WTC11 (cell line): ENCODE results near the gene MAGOH. TPM values are rescaled to one million over a fixed set of nuclear protein-coding genes. Genes with fewer than 3 reads are reported as not detected.

ENCODE experiments used
- ESRRA ChIP-seq: sonication (generic); formaldehyde crosslinking; IDR thresholded peaks from 2 replicates; pipeline ENCODE4 v1.8.1; 2022; ENCODE audit warnings: mild to moderate bottlenecking, missing genetic modification reagents, borderline replicate concordance
- ETV6 ChIP-seq: sonication (generic); formaldehyde crosslinking; IDR thresholded peaks from 2 replicates; pipeline ENCODE4 v1.8.1; 2022; ENCODE audit warnings: mild to moderate bottlenecking, missing genetic modification reagents
- FOXJ3 ChIP-seq: sonication (generic); formaldehyde crosslinking; IDR thresholded peaks from 2 replicates; pipeline ENCODE4 v1.9.0; 2021; ENCODE audit warnings: missing genetic modification reagents, mild to moderate bottlenecking, borderline replicate concordance
- FOXK1 ChIP-seq: sonication (generic); formaldehyde crosslinking; IDR thresholded peaks from 2 replicates; pipeline ENCODE4 v1.8.0; 2022; ENCODE audit warnings: mild to moderate bottlenecking, moderate library complexity, missing genetic modification reagents
- GABPB1 ChIP-seq: sonication (generic); formaldehyde crosslinking; IDR thresholded peaks from 2 replicates; pipeline ENCODE4 v1.8.1; 2023; ENCODE audit warnings: mild to moderate bottlenecking, missing genetic modification reagents
- JAZF1 ChIP-seq: fragments of 250-450 bp; sonication (Bioruptor Pico); IDR thresholded peaks from 2 replicates; pipeline ENCODE4 v1.9.0; 2021; ENCODE audit warnings: moderate library complexity, mild to moderate bottlenecking, inconsistent platforms
- JUN ChIP-seq: sonication (generic); formaldehyde crosslinking; IDR thresholded peaks from 2 replicates; pipeline ENCODE4 v1.8.0; 2023; ENCODE audit warnings: mild to moderate bottlenecking, missing genetic modification reagents
- MLX ChIP-seq: sonication (generic); formaldehyde crosslinking; IDR thresholded peaks from 2 replicates; pipeline ENCODE4 v1.8.1; 2023; ENCODE audit warnings: mild to moderate bottlenecking, missing genetic modification reagents, moderate library complexity
- MXD4 ChIP-seq: fragments of 250-450 bp; sonication (Bioruptor Pico); IDR thresholded peaks from 2 replicates; pipeline ENCODE4 v1.8.0; 2021; ENCODE audit warnings: mild to moderate bottlenecking, moderate library complexity, borderline replicate concordance
- NFATC4 ChIP-seq: fragments of 250-450 bp; sonication (Bioruptor Pico); IDR thresholded peaks from 2 replicates; pipeline ENCODE4 v1.9.0; 2021; ENCODE audit warnings: mild to moderate bottlenecking
- NR1H2 ChIP-seq: sonication (generic); formaldehyde crosslinking; IDR thresholded peaks from 2 replicates; pipeline ENCODE4 v1.9.0; 2021; ENCODE audit warnings: mild to moderate bottlenecking, moderate library complexity, missing genetic modification reagents
- RORB ChIP-seq: fragments of 250-450 bp; sonication (Bioruptor Pico); IDR thresholded peaks from 2 replicates; pipeline ENCODE4 v1.9.0; 2021; ENCODE audit warnings: mild to moderate bottlenecking
- TEAD1 ChIP-seq: sonication (generic); formaldehyde crosslinking; IDR thresholded peaks from 2 replicates; pipeline ENCODE4 v1.8.0; 2022; ENCODE audit warnings: mild to moderate bottlenecking, missing genetic modification reagents
- USF1 ChIP-seq: sonication (generic); formaldehyde crosslinking; IDR thresholded peaks from 2 replicates; pipeline ENCODE4 v1.8.0; 2022; ENCODE audit warnings: mild to moderate bottlenecking, missing genetic modification reagents
- ZNF219 ChIP-seq: sonication (generic); formaldehyde crosslinking; IDR thresholded peaks from 2 replicates; pipeline ENCODE4 v1.8.0; 2023; ENCODE audit warnings: missing genetic modification reagents, mild to moderate bottlenecking, borderline replicate concordance
- ZNF232 ChIP-seq: sonication (generic); formaldehyde crosslinking; IDR thresholded peaks from 2 replicates; pipeline ENCODE4 v1.8.0; 2022; ENCODE audit warnings: mild to moderate bottlenecking, missing genetic modification reagents
- ZNF416 ChIP-seq: fragments of 250-450 bp; sonication (Bioruptor Pico); IDR thresholded peaks from 2 replicates; pipeline ENCODE4 v1.9.0; 2021; ENCODE audit warnings: mild to moderate bottlenecking, inconsistent platforms
- ZNF423 ChIP-seq: fragments of 250-450 bp; sonication (Bioruptor Pico); IDR thresholded peaks from 2 replicates; pipeline ENCODE4 v2.1.2; 2022; ENCODE audit warnings: mild to moderate bottlenecking, moderate library complexity
- ZNF425 ChIP-seq: fragments of 250-450 bp; sonication (Bioruptor Pico); conservative IDR thresholded peaks from 2 replicates; pipeline ENCODE4 v1.9.0; 2021; ENCODE audit warnings: mild to moderate bottlenecking
- ZNF671 ChIP-seq: fragments of 250-450 bp; sonication (Bioruptor Pico); IDR thresholded peaks from 2 replicates; pipeline ENCODE4 v1.8.0; 2021; ENCODE audit warnings: mild to moderate bottlenecking
- total RNA-seq: library from RNA; stranded (reverse); gene quantifications from 3 replicates; pipeline ENCODE4 v1.2.3, GENCODE V29; 2021
- TF ChIP-seq, protein P1 (sequence below): sonication (generic); formaldehyde crosslinking; IDR thresholded peaks from 2 replicates; pipeline ENCODE4 v1.8.0; 2022; ENCODE audit warnings: missing genetic modification reagents
- TF ChIP-seq, protein P2 (sequence below): fragments of 200-600 bp; IDR thresholded peaks from 2 replicates; pipeline ENCODE4 v1.8.0; 2022; ENCODE audit warnings: antibody characterized with exemption
- TF ChIP-seq, protein P3 (sequence below): sonication (generic); formaldehyde crosslinking; IDR thresholded peaks from 2 replicates; pipeline ENCODE4 v1.8.1; 2023; ENCODE audit warnings: mild to moderate bottlenecking, missing genetic modification reagents, moderate library complexity
- TF ChIP-seq, protein P4 (sequence below): fragments of 250-450 bp; sonication (Bioruptor Pico); IDR thresholded peaks from 2 replicates; pipeline ENCODE4 v1.9.0; 2021; ENCODE audit warnings: moderate library complexity, mild to moderate bottlenecking, inconsistent platforms, borderline replicate concordance
- TF ChIP-seq, protein P5 (sequence below): sonication (generic); formaldehyde crosslinking; IDR thresholded peaks from 2 replicates; pipeline ENCODE4 v1.8.1; 2022; ENCODE audit warnings: mild to moderate bottlenecking, moderate library complexity, missing genetic modification reagents
- TF ChIP-seq, protein P6 (sequence below): sonication (generic); formaldehyde crosslinking; IDR thresholded peaks from 2 replicates; pipeline ENCODE4 v1.8.1; 2023; ENCODE audit warnings: mild to moderate bottlenecking, moderate library complexity, missing genetic modification reagents

MAGOH gene
- total RNA-seq, 1 experiment from 2014 or later, result 57.8 TPM

GRCh38 chr1:53220171-53220961 is 18.0 kb downstream of the MAGOH start, which contains the start of gene CZIB (continued):
- no peak for TF ChIP-seq ZNF425
- TF ChIP-seq MLX (CRISPR knock-in tag), result 0 out of 2 replicates have a peak, but pooled peaks have one; percentile 66
- TF ChIP-seq, protein P1, sequence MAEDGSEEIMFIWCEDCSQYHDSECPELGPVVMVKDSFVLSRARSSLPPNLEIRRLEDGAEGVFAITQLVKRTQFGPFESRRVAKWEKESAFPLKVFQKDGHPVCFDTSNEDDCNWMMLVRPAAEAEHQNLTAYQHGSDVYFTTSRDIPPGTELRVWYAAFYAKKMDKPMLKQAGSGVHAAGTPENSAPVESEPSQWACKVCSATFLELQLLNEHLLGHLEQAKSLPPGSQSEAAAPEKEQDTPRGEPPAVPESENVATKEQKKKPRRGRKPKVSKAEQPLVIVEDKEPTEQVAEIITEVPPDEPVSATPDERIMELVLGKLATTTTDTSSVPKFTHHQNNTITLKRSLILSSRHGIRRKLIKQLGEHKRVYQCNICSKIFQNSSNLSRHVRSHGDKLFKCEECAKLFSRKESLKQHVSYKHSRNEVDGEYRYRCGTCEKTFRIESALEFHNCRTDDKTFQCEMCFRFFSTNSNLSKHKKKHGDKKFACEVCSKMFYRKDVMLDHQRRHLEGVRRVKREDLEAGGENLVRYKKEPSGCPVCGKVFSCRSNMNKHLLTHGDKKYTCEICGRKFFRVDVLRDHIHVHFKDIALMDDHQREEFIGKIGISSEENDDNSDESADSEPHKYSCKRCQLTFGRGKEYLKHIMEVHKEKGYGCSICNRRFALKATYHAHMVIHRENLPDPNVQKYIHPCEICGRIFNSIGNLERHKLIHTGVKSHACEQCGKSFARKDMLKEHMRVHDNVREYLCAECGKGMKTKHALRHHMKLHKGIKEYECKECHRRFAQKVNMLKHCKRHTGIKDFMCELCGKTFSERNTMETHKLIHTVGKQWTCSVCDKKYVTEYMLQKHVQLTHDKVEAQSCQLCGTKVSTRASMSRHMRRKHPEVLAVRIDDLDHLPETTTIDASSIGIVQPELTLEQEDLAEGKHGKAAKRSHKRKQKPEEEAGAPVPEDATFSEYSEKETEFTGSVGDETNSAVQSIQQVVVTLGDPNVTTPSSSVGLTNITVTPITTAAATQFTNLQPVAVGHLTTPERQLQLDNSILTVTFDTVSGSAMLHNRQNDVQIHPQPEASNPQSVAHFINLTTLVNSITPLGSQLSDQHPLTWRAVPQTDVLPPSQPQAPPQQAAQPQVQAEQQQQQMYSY, result peak; percentile 39; the same call in 1 of the 2 replicates
- TF ChIP-seq, protein P2, sequence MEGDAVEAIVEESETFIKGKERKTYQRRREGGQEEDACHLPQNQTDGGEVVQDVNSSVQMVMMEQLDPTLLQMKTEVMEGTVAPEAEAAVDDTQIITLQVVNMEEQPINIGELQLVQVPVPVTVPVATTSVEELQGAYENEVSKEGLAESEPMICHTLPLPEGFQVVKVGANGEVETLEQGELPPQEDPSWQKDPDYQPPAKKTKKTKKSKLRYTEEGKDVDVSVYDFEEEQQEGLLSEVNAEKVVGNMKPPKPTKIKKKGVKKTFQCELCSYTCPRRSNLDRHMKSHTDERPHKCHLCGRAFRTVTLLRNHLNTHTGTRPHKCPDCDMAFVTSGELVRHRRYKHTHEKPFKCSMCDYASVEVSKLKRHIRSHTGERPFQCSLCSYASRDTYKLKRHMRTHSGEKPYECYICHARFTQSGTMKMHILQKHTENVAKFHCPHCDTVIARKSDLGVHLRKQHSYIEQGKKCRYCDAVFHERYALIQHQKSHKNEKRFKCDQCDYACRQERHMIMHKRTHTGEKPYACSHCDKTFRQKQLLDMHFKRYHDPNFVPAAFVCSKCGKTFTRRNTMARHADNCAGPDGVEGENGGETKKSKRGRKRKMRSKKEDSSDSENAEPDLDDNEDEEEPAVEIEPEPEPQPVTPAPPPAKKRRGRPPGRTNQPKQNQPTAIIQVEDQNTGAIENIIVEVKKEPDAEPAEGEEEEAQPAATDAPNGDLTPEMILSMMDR, result no peak
- no peak for TF ChIP-seq JUN (CRISPR knock-in tag)
- peak; percentile 53; the same call in 1 of the 2 replicates for TF ChIP-seq ZNF416 (CRISPR knock-in tag)
- TF ChIP-seq GABPB1, result peak; percentile 88
- TF ChIP-seq FOXJ3 (CRISPR knock-in tag), result no peak
- no peak for TF ChIP-seq JAZF1 (CRISPR knock-in tag)
- TF ChIP-seq FOXK1 (CRISPR knock-in tag), result peak; percentile 85
- TF ChIP-seq, protein P3, sequence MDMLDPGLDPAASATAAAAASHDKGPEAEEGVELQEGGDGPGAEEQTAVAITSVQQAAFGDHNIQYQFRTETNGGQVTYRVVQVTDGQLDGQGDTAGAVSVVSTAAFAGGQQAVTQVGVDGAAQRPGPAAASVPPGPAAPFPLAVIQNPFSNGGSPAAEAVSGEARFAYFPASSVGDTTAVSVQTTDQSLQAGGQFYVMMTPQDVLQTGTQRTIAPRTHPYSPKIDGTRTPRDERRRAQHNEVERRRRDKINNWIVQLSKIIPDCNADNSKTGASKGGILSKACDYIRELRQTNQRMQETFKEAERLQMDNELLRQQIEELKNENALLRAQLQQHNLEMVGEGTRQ (CRISPR knock-in tag), result no peak; the same call in 1 of the 2 replicates
- TF ChIP-seq USF1, result 0 out of 2 replicates have a peak, but pooled peaks have one; percentile 14
- TF ChIP-seq, protein P4, sequence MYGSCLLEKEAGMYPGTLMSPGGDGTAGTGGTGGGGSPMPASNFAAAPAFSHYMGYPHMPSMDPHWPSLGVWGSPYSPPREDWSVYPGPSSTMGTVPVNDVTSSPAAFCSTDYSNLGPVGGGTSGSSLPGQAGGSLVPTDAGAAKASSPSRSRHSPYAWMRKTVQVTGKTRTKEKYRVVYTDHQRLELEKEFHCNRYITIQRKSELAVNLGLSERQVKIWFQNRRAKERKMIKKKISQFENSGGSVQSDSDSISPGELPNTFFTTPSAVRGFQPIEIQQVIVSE (CRISPR knock-in tag), result no peak
- peak; percentile 19 for TF ChIP-seq ZNF232 (CRISPR knock-in tag)
- no peak for TF ChIP-seq ZNF219 (CRISPR knock-in tag)
- TF ChIP-seq, protein P5, sequence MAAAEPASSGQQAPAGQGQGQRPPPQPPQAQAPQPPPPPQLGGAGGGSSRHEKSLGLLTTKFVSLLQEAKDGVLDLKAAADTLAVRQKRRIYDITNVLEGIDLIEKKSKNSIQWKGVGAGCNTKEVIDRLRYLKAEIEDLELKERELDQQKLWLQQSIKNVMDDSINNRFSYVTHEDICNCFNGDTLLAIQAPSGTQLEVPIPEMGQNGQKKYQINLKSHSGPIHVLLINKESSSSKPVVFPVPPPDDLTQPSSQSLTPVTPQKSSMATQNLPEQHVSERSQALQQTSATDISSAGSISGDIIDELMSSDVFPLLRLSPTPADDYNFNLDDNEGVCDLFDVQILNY (CRISPR knock-in tag), result peak; percentile 76
- TF ChIP-seq NR1H2 (CRISPR knock-in tag), result no peak
- TF ChIP-seq ETV6 (CRISPR knock-in tag), result peak; percentile 73
- TF ChIP-seq ZNF671 (CRISPR knock-in tag), result no peak
- no peak; the same call in 1 of the 2 replicates for TF ChIP-seq ESRRA (CRISPR knock-in tag)
- TF ChIP-seq NFATC4 (CRISPR knock-in tag), result no peak
- peak; percentile 80; the same call in 1 of the 2 replicates for TF ChIP-seq TEAD1 (CRISPR knock-in tag)
- TF ChIP-seq RORB (CRISPR knock-in tag), result no peak
- no peak for TF ChIP-seq ZNF423
- TF ChIP-seq MXD4, result no peak
- TF ChIP-seq, protein P6, sequence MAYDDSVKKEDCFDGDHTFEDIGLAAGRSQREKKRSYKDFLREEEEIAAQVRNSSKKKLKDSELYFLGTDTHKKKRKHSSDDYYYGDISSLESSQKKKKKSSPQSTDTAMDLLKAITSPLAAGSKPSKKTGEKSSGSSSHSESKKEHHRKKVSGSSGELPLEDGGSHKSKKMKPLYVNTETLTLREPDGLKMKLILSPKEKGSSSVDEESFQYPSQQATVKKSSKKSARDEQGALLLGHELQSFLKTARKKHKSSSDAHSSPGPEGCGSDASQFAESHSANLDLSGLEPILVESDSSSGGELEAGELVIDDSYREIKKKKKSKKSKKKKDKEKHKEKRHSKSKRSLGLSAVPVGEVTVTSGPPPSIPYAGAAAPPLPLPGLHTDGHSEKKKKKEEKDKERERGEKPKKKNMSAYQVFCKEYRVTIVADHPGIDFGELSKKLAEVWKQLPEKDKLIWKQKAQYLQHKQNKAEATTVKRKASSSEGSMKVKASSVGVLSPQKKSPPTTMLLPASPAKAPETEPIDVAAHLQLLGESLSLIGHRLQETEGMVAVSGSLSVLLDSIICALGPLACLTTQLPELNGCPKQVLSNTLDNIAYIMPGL, result peak; percentile 82; the same call in 1 of the 2 replicates
